Transverse colon (tissue), 4 donors: Measurements from ENCODE around the gene PGGT1B. TPM values are rescaled to one million over a fixed set of nuclear protein-coding genes. Genes with fewer than 3 reads are reported as not detected.

Source experiments
- DNase-seq: peaks from one replicate; pipeline ENCODE4 v3.0.0-alpha.2; 2019
- H3K27ac ChIP-seq, 4 donors: fragments of 200-600 bp; sonication (generic); 2 replicates each; pipeline ENCODE4 v1.5.1; 2016 to 2018; ENCODE audit warnings: inconsistent platforms in 4 of 4
- H3K27me3 ChIP-seq: fragments of 200-600 bp; sonication (generic); 2 replicates; pipeline ENCODE4 v1.5.1; 2017; ENCODE audit warnings: inconsistent platforms
- H3K36me3 ChIP-seq, 4 donors: fragments of 200-600 bp; sonication (generic); 2 replicates each; pipeline ENCODE4 v1.5.1; 2017 to 2019; ENCODE audit warnings: inconsistent platforms in 4 of 4
- H3K4me1 ChIP-seq, 4 donors: fragments of 200-600 bp; sonication (generic); 2 replicates each; pipeline ENCODE4 v1.5.1; 2017 to 2020; ENCODE audit warnings: inconsistent platforms in 4 of 4
- H3K4me3 ChIP-seq, 4 donors: fragments of 200-600 bp; sonication (generic); 1 replicate in 1 of 4; 2 replicates in 3 of 4; pipeline versions ENCODE4 v1.5.1 to v1.6.1; 2017 to 2019; ENCODE audit warnings: inconsistent platforms in 4 of 4
- H3K9me3 ChIP-seq, 2 donors: fragments of 200-600 bp; sonication (generic); 2 replicates each; pipeline ENCODE4 v1.5.1; 2017 to 2019; ENCODE audit warnings: inconsistent platforms in 2 of 2
- CTCF ChIP-seq, 5 experiments: fragments of 200-600 bp in 3 of 5; fragments of 450-650 bp in 2 of 5; sonication (generic) in 3 of 5; IDR thresholded peaks; 1 replicate in 2 of 5; 2 replicates in 3 of 5; pipeline ENCODE4 v1.5.1; 2016 to 2017; ENCODE audit warnings: antibody characterized with exemption in 5 of 5, inconsistent platforms in 3 of 5, mild to moderate bottlenecking in 2 of 5, moderate library complexity in 1 of 5
- EP300 ChIP-seq: sonication (generic); formaldehyde crosslinking; IDR thresholded peaks from one replicate; pipeline ENCODE4 v1.6.1; 2017; ENCODE audit warnings: antibody characterized with exemption, low read depth
- POLR2A ChIP-seq: fragments of 450-650 bp; IDR thresholded peaks from one replicate; pipeline ENCODE4 v1.6.1; 2016; ENCODE audit warnings: antibody characterized with exemption, mild to moderate bottlenecking, moderate library complexity
- POLR2AphosphoS5 ChIP-seq, 3 donors: sonication (generic); formaldehyde crosslinking; IDR thresholded peaks; one replicate each; pipeline ENCODE4 v1.6.1; 2016; ENCODE audit warnings: antibody characterized with exemption in 3 of 3
- WGBS, 2 donors: methylation state at CpG; one replicate each; pipeline ENCODE4 v1.1.5; 2018; ENCODE audit warnings: low coverage in 1 of 2; 5-methylcytosine and 5-hydroxymethylcytosine counted together
- in situ Hi-C, 4 donors: fragments of 200-750 bp; cut with MboI; loops; one replicate each; pipeline versions ENCODE4 v1.15.0 to v1.15.1; 2017; ENCODE audit warnings: low sequenced_read_pairs in 3 of 4, low pct_ligation_motif_present in 1 of 4, low pct_unique_long_range_greater_than_20kb in 1 of 4
- intact Hi-C: fragments of 100-400 bp; cut with DNase I; formaldehyde crosslinking; loops from one replicate; pipeline ENCODE4 v1.15.1; 2023; ENCODE audit warnings: low total_unique reads
- total RNA-seq, 4 donors: library from RNA; depleted of rRNA; stranded (reverse); fragments of >200 nt; gene quantifications; one replicate each; pipeline ENCODE4 v1.1.0, GENCODE V29; 2016

PGGT1B gene
- total RNA-seq, 4 donors from 2014 or later: 3.4 to 26.4 (median 12.8) TPM

GRCh38 chr5:115267617-115268016 is 4.9 kb upstream of the PGGT1B start:
- Histone ChIP-seq H3K27ac (no peak overlapping the region), H3K4me1 (peaks cover 0 to 20% (median 5%) of the 10 kb centered on the region in 4 donors), H3K9me3 (no peaks in the 10 kb centered on the region), H3K27me3 (no peaks in the 10 kb centered on the region), H3K36me3 (peaks cover 0 to 13% (median 3%) of the 10 kb centered on the region in 4 donors), H3K4me3 (no peak overlapping the region)
- DNase-seq: no peak
- in situ Hi-C loops (no loop called here), intact Hi-C loops (no loop called here)
- TF ChIP-seq POLR2A (no peak), CTCF (IDR thresholded peaks at IDR 0.05) (no peak), EP300 (no peak), POLR2AphosphoS5 (IDR thresholded peaks at IDR 0.05) (no peak)

- TF ChIP-seq POLR2AphosphoS5 (IDR thresholded peaks at IDR 0.05) (no peak), POLR2A (no peak), EP300 (no peak), CTCF (IDR thresholded peaks at IDR 0.05) (no peak)
- DNase-seq: no peak
- in situ Hi-C loops (no loop called here), intact Hi-C loops (no loop called here)
- H3K27ac ChIP-seq: no peak overlapping the region
- 80 to 95% methylated on average over 1 to 13 of the region's 13 CpGs for WGBS, 2 donors
- peaks cover 13 to 22% (median 18%) of the 10 kb centered on the region in 4 donors for H3K4me1 ChIP-seq
- no peaks in the 10 kb centered on the region for H3K27me3 ChIP-seq
- no peaks in the 10 kb centered on the region for H3K9me3 ChIP-seq
- H3K36me3 ChIP-seq: peaks cover 0 to 12% (median 3%) of the 10 kb centered on the region in 4 donors
- no peak overlapping the region for H3K4me3 ChIP-seq
Measured at GRCh38 chr5:115265220-115265619, 2.5 kb upstream of the PGGT1B start.

- WGBS, 2 donors: 94% methylated on average over 13 of the region's 13 CpGs; no CpG with 5 or more reads in 1 of the 2 donors
- Histone ChIP-seq H3K4me1 (peaks cover 13 to 27% (median 18%) of the 10 kb centered on the region in 4 donors), H3K27me3 (no peaks in the 10 kb centered on the region), H3K36me3 (peaks cover 0 to 7% (median 2%) of the 10 kb centered on the region in 4 donors), H3K4me3 (no peak overlapping the region), H3K27ac (no peak overlapping the region), H3K9me3 (no peaks in the 10 kb centered on the region)
- no peak for TF ChIP-seq POLR2A
- no peak for TF ChIP-seq POLR2AphosphoS5 (IDR thresholded peaks at IDR 0.05)
- TF ChIP-seq CTCF (IDR thresholded peaks at IDR 0.05): no peak
- no peak for TF ChIP-seq EP300
- intact Hi-C loops (no loop called here), in situ Hi-C loops (no loop called here)
- no peak for DNase-seq
Measured at GRCh38 chr5:115264786-115265185, 2.1 kb upstream of the PGGT1B start.

- intact Hi-C loops: no loop called here
- Histone ChIP-seq H3K4me1 (peaks cover 13 to 29% (median 21%) of the 10 kb centered on the region in 4 donors), H3K27me3 (no peaks in the 10 kb centered on the region), H3K9me3 (no peaks in the 10 kb centered on the region), H3K27ac (peak overlapping the region; percentile 86 to 92 (median 92)), H3K36me3 (no peaks in the 10 kb centered on the region), H3K4me3 (peak overlapping the region; percentile 63 to 98 (median 90))
- DNase-seq: no peak
- TF ChIP-seq EP300 (no peak), POLR2AphosphoS5 (IDR thresholded peaks at IDR 0.05) (no peak), CTCF (IDR thresholded peaks at IDR 0.05) (no peak)
- 50 to 54% methylated on average over 4 to 7 of the region's 7 CpGs for WGBS, 2 donors
- in situ Hi-C loops: no loop called here
Measured at GRCh38 chr5:115263078-115263380, 352 bp upstream of the PGGT1B start.
